Mesenchymal stem cell (in vitro differentiated cells and primary cell): ENCODE measurements around the gene UEVLD.

Experiments
- DNase-seq: peaks from one replicate; pipeline ENCODE4 v3.0.0-alpha.2; 2013
- H2AFZ ChIP-seq: one replicate; pipeline ENCODE4 v1.6.1; 2013; ENCODE audit warnings: low read depth, mild to moderate bottlenecking, control low read depth, inconsistent platforms, low read length, moderate library complexity
- H2AK5ac ChIP-seq: 2 replicates; pipeline ENCODE4 v1.6.1; 2013; ENCODE audit warnings: low read length, moderate library complexity, mild to moderate bottlenecking, inconsistent platforms; ENCODE audit not compliant: severe bottlenecking
- H2BK120ac ChIP-seq: one replicate; pipeline ENCODE4 v1.6.1; 2013; ENCODE audit warnings: low read depth, mild to moderate bottlenecking, inconsistent platforms, low read length, moderate library complexity
- H2BK12ac ChIP-seq, 2 experiments: one replicate each; pipeline ENCODE4 v1.6.1; 2013; ENCODE audit warnings: inconsistent platforms in 2 of 2, low read length in 2 of 2, mild to moderate bottlenecking in 2 of 2, moderate library complexity in 2 of 2, control low read depth in 1 of 2
- H2BK15ac ChIP-seq: one replicate; pipeline ENCODE4 v1.6.1; 2013; ENCODE audit warnings: mild to moderate bottlenecking, low read depth, inconsistent platforms; ENCODE audit not compliant: poor library complexity, severe bottlenecking
- H2BK5ac ChIP-seq: 2 replicates; pipeline ENCODE4 v1.6.1; 2013; ENCODE audit warnings: low read depth, mild to moderate bottlenecking, low read length, control low read depth, inconsistent platforms; ENCODE audit not compliant: poor library complexity, severe bottlenecking
- H3K14ac ChIP-seq, 2 experiments: one replicate each; pipeline ENCODE4 v1.6.1; 2013; ENCODE audit warnings: inconsistent platforms in 2 of 2, low read length in 2 of 2, control low read depth in 1 of 2, mild to moderate bottlenecking in 1 of 2, moderate library complexity in 1 of 2
- H3K18ac ChIP-seq, 2 experiments: one replicate each; pipeline ENCODE4 v1.6.1; 2013; ENCODE audit warnings: inconsistent platforms in 2 of 2, low read length in 2 of 2, control low read depth in 1 of 2, low read depth in 1 of 2, mild to moderate bottlenecking in 1 of 2
- H3K23ac ChIP-seq, 2 experiments: one replicate each; pipeline ENCODE4 v1.6.1; 2013; ENCODE audit warnings: inconsistent platforms in 2 of 2, low read length in 2 of 2, mild to moderate bottlenecking in 2 of 2, moderate library complexity in 2 of 2, control low read depth in 1 of 2
- H3K27ac ChIP-seq: 2 replicates; pipeline ENCODE4 v1.5.1; 2013; ENCODE audit warnings: mild to moderate bottlenecking, moderate library complexity, low read length, control low read depth, inconsistent platforms; ENCODE audit not compliant: poor library complexity, severe bottlenecking
- H3K27me3 ChIP-seq, 2 experiments: 2 replicates each; pipeline versions ENCODE4 v1.6.1 to v1.7.0; 2013; ENCODE audit warnings: low read length in 2 of 2, mild to moderate bottlenecking in 2 of 2, moderate library complexity in 2 of 2, control low read depth in 1 of 2, inconsistent platforms in 1 of 2; ENCODE audit not compliant: control insufficient read depth in 1 of 2, insufficient read depth in 1 of 2
- H3K36me3 ChIP-seq, 2 experiments: 2 replicates each; pipeline versions ENCODE4 v1.6.1 to v1.7.0; 2013; ENCODE audit warnings: low read length in 2 of 2, control low read depth in 1 of 2, inconsistent platforms in 1 of 2, low read depth in 1 of 2, mild to moderate bottlenecking in 1 of 2; ENCODE audit not compliant: insufficient read depth in 2 of 2, control insufficient read depth in 1 of 2
- H3K4ac ChIP-seq, 2 experiments: one replicate each; pipeline ENCODE4 v1.6.1; 2013; ENCODE audit warnings: inconsistent platforms in 2 of 2, low read length in 2 of 2, mild to moderate bottlenecking in 2 of 2, moderate library complexity in 2 of 2, control low read depth in 1 of 2, low read depth in 1 of 2
- H3K4me1 ChIP-seq: 2 replicates; pipeline ENCODE4 v1.6.1; 2013; ENCODE audit warnings: low read depth, low read length, control low read depth; ENCODE audit not compliant: control insufficient read depth, insufficient read depth
- H3K4me2 ChIP-seq: 2 replicates; pipeline ENCODE4 v1.6.1; 2013; ENCODE audit warnings: low read length, mild to moderate bottlenecking, inconsistent platforms; ENCODE audit not compliant: poor library complexity, severe bottlenecking
- H3K4me3 ChIP-seq, 2 experiments: 2 replicates each; pipeline versions ENCODE4 v1.5.1 to v1.7.0; 2013; ENCODE audit warnings: low read length in 2 of 2, mild to moderate bottlenecking in 2 of 2, control low read depth in 1 of 2, low read depth in 1 of 2; ENCODE audit not compliant: insufficient read depth in 1 of 2
- H3K79me1 ChIP-seq: replicated peaks from 2 replicates; pipeline ENCODE4 v1.6.1; 2013; ENCODE audit warnings: mild to moderate bottlenecking, control low read depth, low read length, inconsistent platforms; ENCODE audit not compliant: poor library complexity, severe bottlenecking
- H3K9ac ChIP-seq: 2 replicates; pipeline ENCODE4 v1.7.0; 2013; ENCODE audit warnings: mild to moderate bottlenecking, low read length, moderate library complexity
- H3K9me3 ChIP-seq: 2 replicates; pipeline ENCODE4 v1.7.0; 2013; ENCODE audit warnings: mild to moderate bottlenecking, low read length; ENCODE audit not compliant: control insufficient read depth
- H4K8ac ChIP-seq: one replicate; pipeline ENCODE4 v1.6.1; 2013; ENCODE audit warnings: inconsistent platforms, mild to moderate bottlenecking, low read length, moderate library complexity
- H4K91ac ChIP-seq: one replicate; pipeline ENCODE4 v1.6.1; 2013; ENCODE audit warnings: mild to moderate bottlenecking, low read length, inconsistent platforms
- WGBS: methylation state at CpG from one replicate; pipeline ENCODE4 v1.1.7; 2013; ENCODE audit warnings: mixed read lengths; 5-methylcytosine and 5-hydroxymethylcytosine counted together

The UEVLD gene

DNA sequence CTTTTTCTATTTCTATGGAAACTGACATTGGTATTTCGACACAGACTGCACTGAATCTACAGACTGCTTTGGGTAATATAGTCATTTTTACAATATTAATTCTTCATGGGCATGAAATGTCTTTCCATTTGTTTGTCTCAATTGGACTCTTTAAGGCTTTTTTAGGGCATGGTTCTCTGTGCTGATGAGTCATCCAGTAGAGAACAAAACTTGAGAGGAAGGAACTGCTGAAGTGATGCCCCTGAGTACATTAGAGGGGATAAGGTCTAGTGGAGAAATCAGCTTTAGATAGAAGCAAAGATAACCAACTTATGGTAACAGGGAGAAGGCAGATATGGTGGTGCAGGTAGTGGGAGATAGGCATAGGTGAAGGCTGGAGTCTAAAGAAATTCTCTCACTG is 86.9 kb downstream of the UEVLD start:
- Histone ChIP-seq H3K4me2 (no peak overlapping the region), H3K36me3 (peaks cover 20 to 91% of the 10 kb centered on the region in 2 experiments), H2AK5ac (no peak overlapping the region), H4K8ac (no peak overlapping the region), H3K79me1 (peaks cover 14% of the 10 kb centered on the region), H3K27me3 (no peaks in the 10 kb centered on the region), H3K4me3 (no peak overlapping the region), H3K27ac (no peak overlapping the region), H2BK120ac (no peak overlapping the region), H3K4ac (no peak overlapping the region), H2AFZ (no peak overlapping the region), H4K91ac (no peak overlapping the region), H2BK5ac (no peak overlapping the region), H3K4me1 (no peaks in the 10 kb centered on the region), H2BK12ac (no peak overlapping the region), H3K23ac (no peak overlapping the region), H2BK15ac (no peak overlapping the region), H3K18ac (no peak overlapping the region), H3K14ac (no peak overlapping the region), H3K9ac (no peak overlapping the region), H3K9me3 (no peaks in the 10 kb centered on the region)
- DNase-seq: no peak
- no CpG with 5 or more reads among the region's 1 CpG for WGBS

DNA sequence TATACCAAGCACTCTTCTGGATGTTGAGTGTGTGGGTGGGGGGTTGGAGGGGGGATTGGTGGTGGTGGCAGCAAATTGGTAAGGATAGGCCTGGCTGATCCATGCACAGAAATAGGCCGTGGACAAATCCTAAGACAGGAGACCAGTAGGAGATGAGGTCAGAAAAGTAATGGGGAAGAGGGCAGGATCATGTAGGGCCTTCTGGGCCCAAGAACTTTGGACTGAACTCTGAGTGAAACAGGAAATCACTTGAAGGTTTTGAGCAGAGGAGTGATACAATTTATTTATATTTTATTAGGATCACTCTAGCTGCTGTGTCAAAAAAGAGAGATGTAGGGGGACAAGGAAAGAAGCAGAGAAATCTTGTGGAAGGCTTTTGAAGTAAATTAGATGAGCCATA is 90.5 kb downstream of the UEVLD start:
- Histone ChIP-seq H3K4me1 (no peaks in the 10 kb centered on the region), H3K9me3 (no peaks in the 10 kb centered on the region), H2AK5ac (no peak overlapping the region), H3K14ac (no peak overlapping the region), H2AFZ (no peak overlapping the region), H3K18ac (no peak overlapping the region), H3K4me3 (no peak overlapping the region), H3K27me3 (no peaks in the 10 kb centered on the region), H2BK15ac (no peak overlapping the region), H3K4ac (no peak overlapping the region), H4K91ac (no peak overlapping the region), H2BK12ac (no peak overlapping the region), H3K4me2 (no peak overlapping the region), H2BK5ac (no peak overlapping the region), H3K79me1 (peaks cover 16% of the 10 kb centered on the region), H3K27ac (no peak overlapping the region), H3K23ac (no peak overlapping the region), H3K36me3 (peaks cover 16 to 92% of the 10 kb centered on the region in 2 experiments), H3K9ac (no peak overlapping the region), H2BK120ac (no peak overlapping the region), H4K8ac (no peak overlapping the region)
- WGBS: 94% methylated on average over 1 of the region's 1 CpG
- no peak for DNase-seq

DNA sequence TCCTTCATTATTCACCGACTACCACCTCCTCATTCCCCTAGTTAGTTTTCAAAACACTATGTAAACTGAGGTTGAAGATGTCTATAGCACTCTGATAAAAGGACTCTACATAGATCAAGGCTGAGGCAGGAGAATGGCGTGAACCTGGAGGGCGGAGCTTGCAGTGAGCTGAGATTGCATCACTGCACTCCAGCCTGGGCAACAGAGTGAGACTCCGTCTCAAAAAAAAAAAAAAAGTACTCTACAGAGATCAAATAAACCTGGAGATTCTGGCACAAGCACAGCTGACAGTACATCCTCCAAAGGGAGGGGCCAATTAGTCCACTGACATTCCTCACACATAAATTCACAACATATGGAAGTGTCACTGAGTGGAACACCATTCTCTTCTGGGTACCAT is 92.8 kb downstream of the UEVLD start:
- Histone ChIP-seq H3K23ac (no peak overlapping the region), H3K4ac (no peak overlapping the region), H2BK5ac (no peak overlapping the region), H2BK15ac (no peak overlapping the region), H2AFZ (no peak overlapping the region), H2BK120ac (no peak overlapping the region), H3K9me3 (no peaks in the 10 kb centered on the region), H3K4me1 (peaks cover 2% of the 10 kb centered on the region), H3K14ac (no peak overlapping the region), H3K4me3 (no peak overlapping the region), H3K4me2 (no peak overlapping the region), H3K79me1 (peaks cover 21% of the 10 kb centered on the region), H3K9ac (no peak overlapping the region), H4K8ac (no peak overlapping the region), H3K27ac (no peak overlapping the region), H3K18ac (no peak overlapping the region), H2BK12ac (no peak overlapping the region), H4K91ac (no peak overlapping the region), H3K36me3 (peaks cover 18 to 83% of the 10 kb centered on the region in 2 experiments), H2AK5ac (no peak overlapping the region), H3K27me3 (no peaks in the 10 kb centered on the region)
- no peak for DNase-seq
- 99% methylated on average over 3 of the region's 4 CpGs for WGBS

GRCh38 chr11:18495271-18495670 is 93.3 kb downstream of the UEVLD start:
- DNase-seq: no peak
- Histone ChIP-seq H2BK12ac (no peak overlapping the region), H3K14ac (no peak overlapping the region), H3K18ac (no peak overlapping the region), H4K91ac (no peak overlapping the region), H3K4me3 (no peak overlapping the region), H3K4me2 (no peak overlapping the region), H3K23ac (no peak overlapping the region), H3K27me3 (no peaks in the 10 kb centered on the region), H2BK5ac (no peak overlapping the region), H3K36me3 (peaks cover 19 to 83% of the 10 kb centered on the region in 2 experiments), H3K79me1 (peaks cover 23% of the 10 kb centered on the region), H3K4ac (no peak overlapping the region), H2BK120ac (no peak overlapping the region), H3K4me1 (peaks cover 2% of the 10 kb centered on the region), H3K9me3 (no peaks in the 10 kb centered on the region), H4K8ac (no peak overlapping the region), H2AK5ac (no peak overlapping the region), H2BK15ac (no peak overlapping the region), H3K27ac (no peak overlapping the region), H3K9ac (no peak overlapping the region), H2AFZ (no peak overlapping the region)
